GM21367 (cell line): Measurements from ENCODE around the gene OPCML.

Experiments
- ATAC-seq: cut with Tn5 transposase; IDR thresholded peaks from one replicate; pipeline ENCODE4 v1.9.1; 2021; ENCODE audit not compliant: unreplicated experiment

The OPCML gene

GRCh38 chr11:133197425-133197824 lies 334.9 kb downstream of the OPCML start:
- ATAC-seq = no peak

DNA sequence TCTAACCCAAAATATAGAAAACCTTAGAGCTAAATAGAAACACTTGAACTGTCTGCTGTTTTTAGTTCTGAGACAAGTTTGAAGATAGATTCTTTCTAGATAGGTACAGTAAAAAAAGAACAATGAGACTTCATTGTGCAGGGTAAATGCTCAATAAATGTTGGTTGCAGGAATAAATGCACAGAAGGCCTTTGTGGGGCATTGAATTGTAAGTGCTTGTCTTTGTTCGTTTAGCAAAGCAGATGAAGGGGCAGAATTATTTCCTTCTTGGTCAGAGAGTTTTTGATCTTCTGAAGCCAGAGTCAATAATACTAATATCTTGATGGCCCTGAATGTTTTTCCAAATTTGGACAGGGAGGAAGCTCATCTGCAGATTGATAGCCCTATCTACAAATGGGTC lies 340.4 kb downstream of the OPCML start:
- no peak for ATAC-seq

DNA sequence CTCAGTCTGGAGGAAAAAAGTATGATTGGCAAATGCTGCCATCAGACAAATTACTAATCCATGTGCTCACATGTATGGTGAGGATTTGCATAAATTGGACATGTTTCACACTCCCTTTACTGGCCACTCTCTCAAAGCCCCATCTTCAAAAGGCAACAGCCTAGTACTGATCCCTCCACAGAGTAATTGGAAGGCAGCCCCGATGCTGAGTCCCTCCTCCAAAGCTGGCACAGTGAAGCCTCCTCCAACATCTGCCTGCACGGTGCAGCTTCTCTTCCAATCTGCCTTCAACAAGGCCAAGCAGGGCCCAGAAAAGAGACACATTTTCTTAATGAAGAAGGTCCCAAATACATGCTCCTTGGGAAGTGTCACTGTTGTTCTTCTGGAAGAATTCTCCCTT lies 350.6 kb downstream of the OPCML start:
- no peak for ATAC-seq

DNA sequence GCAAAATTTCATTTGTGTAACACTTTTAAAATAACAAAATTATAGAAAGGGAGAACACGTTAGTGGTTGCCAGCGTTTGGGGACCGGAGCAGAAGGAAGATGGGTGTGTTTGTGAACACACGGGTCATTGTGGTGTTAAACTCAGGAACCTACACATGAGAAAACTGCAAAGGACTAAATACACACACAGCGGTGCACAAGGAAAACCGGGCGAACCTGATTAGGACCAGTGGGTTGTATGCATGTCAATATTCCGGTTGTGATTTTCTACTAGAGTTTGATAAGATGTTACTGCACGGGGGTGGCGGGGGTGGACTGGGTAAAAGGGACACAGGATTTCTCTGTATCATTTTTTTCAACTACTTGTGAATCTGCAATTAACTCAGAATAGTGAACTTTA lies 351.2 kb downstream of the OPCML start:
- no peak for ATAC-seq

DNA sequence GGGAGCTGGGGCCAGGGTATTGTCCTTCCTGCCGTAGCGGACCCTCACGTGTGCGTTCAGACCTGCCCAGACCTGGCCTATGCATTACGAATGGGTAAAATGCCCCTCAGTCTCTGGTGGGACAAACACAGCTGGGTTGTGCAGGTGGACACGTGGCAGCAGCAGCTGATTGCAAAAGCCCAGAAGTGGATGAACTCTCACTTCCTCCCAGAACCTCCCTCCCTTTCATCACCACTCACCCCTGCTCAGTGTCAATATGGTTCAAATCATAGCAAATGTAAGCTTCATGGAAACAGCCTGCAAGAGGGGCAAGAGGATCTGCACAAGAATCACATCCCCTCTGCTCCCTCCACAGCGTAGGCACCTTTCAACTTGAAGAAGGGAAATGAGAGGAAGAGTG lies 352.1 kb downstream of the OPCML start:
- no peak for ATAC-seq

DNA sequence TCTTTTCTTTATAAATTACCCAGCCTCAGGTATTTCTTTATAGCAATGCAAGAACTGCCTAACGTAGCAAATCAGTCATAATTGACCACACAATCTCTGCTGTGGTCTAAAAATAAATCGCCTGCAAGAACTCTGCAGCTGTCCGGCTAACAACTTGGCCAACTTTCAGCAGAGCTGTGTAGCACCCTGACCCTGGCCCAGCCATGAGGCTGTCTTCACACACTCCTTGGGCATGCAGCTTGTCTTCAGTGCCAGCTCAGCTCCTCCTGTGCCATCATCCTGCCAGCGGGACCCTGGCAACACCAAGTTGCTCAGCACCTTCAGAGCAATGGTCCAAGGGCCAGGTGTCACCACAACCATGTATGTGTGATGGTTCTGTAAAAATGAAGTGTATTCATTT lies 355.6 kb downstream of the OPCML start:
- no peak for ATAC-seq

- ATAC-seq = no peak
Observed at GRCh38 chr11:133175103-133175502, 357.2 kb downstream of the OPCML start.

DNA sequence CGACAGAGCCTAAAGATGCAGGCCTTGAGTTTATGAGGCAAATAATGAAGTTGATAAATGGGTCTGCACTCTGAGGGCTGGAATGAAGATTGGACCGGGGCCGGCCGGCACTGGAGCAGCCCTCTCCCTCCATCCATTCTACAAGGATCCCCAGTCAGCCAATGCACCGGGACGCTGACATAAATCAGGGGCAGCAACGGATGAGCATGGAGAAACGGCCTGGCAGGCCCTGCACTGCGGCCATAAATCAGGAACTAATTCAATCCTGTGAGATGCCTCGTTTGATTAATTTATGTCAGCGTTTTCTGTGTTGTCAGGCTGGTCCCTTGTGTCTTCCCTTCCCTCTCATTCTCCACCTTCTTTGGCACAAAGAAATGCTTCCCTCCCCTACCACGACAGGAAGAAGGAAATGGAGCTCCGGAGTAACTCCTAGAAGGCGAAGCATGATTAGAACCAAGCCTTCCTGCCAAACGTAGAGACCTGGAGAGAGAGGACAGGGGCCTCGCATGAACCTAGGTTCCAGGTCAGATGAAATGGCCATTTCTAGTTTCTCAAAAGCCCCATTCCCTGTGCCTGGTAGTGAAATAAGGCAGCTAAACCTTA lies 358.4 kb downstream of the OPCML start:
- no peak for ATAC-seq

DNA sequence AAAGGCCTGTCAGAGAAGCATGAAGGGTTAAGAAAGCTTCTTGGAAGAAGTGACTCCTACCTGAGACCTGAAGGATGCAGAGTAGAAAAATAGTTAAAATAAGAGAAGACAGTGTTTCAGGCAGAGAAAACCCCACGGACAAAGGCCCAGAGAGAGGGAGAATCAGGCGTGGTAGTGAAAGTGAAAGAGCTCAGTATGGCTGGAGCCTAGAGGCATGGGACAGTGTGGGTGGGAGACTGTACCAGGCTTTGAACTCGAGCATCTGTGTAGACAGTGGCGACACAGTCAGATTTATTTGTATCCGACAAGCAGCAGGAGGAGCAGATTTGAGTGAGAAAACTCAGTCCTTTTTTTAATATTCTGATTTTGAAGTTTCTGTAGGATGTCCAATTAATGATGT lies 360.0 kb downstream of the OPCML start:
- ATAC-seq = no peak

GRCh38 chr11:133171374-133171773 lies 360.9 kb downstream of the OPCML start:
- no peak for ATAC-seq

- ATAC-seq = no peak
Observed at GRCh38 chr11:133168016-133168415, 364.3 kb downstream of the OPCML start.

DNA sequence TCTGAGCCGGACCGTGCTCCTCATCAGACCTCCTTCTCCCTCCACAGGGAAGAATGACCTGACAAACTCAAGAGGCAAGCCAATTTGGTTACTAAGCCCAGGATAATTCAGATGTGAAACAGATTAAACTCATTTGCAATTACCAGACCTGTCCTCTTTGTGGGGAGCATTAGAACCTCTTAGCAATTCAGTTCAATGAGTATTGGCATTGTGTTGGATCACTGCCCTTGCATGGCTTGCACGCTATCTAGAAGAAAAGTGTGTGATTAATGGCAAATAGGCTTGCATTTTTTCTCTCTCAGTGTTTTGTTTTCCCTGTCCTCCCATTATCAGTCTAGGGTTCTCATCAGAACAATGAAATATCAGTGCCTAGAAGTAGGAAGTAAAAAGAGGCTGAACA lies 365.6 kb downstream of the OPCML start:
- no peak for ATAC-seq

DNA sequence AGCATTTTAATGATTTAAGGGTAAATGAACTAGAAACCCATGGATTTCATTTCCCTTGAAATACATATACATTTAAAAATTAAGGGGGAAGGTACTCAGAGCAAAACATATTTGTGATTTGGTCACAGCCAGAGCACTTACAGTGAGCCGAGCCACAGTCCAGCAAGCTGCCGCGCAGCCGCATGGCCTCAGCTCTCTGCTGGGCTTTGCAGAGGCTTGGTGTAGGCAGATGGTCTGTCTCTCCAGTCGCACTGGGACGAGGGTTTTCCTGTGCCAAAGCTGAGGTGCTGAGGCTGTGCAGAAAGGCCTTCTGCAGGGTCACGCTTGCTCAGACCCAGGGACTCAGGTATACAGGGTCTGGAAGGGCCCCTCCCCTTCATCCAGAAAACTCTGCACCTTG lies 367.3 kb downstream of the OPCML start:
- ATAC-seq = no peak

GRCh38 chr11:133163463-133164419 lies 368.6 kb downstream of the OPCML start:
- peak; percentile 68 for ATAC-seq

DNA sequence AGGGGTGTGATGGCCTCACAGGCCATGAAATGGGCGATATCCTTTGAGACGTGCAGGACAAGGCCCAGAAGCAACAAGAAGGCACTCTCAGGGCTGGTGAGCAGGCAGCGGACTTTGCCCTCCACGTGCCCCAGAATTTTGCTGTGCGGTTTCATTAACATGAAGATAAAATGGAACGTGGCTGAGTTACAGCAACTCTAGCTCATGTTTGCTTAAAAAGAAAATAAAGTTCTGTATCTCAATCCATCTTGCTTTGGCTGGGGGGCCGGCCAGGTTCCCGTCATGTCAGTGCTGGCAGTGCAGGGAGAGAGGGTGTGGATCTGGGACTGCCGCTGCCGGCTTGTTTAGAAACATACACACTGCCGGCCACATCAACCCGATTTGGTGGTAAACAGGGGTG lies 370.1 kb downstream of the OPCML start:
- no peak for ATAC-seq

DNA sequence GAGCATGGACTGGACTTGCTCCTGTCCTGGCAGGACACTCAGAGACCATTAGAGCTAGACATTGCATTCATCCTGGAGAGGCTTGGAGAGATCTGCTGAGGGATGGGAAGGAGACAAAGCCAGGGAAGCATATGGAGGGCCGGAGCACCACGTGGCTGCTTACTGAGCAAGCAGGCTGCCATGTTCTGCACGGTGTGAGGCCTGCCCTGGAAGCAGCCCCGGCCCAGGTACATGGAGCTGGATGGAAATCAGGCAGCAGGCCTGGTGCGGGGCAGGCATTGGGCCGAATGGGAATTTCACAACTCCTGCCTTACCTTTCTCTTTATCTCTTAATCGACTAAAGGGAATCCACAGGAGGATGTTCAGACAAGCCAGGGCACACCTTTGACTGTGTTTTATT lies 371.5 kb downstream of the OPCML start:
- no peak for ATAC-seq

- ATAC-seq = no peak
Observed at GRCh38 chr11:133156986-133157745, 375.1 kb downstream of the OPCML start.

GRCh38 chr11:133154781-133155180 lies 377.5 kb downstream of the OPCML start:
- no peak for ATAC-seq

DNA sequence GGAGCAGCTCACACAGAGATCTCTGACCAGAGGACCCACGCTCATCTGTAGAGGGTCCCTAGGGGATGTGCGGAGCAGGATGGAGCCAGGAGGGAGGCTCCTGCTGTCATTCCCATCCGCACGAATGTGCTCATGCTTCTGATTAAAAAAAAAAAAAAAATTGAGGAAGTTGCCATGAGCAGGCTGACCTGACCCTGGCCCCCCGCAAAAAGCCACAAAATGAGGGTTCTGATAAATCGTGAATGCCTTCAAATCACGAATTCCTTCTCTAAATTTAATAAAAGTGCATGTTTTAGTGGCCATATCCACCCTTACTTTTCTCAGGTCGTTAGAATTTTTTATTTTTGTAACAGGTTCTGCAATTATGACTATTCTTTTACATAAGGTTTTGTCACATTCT lies 378.2 kb downstream of the OPCML start:
- no peak for ATAC-seq

- ATAC-seq = no peak
Observed at GRCh38 chr11:133153031-133153430, 379.3 kb downstream of the OPCML start.

- no peak for ATAC-seq
Observed at GRCh38 chr11:133149698-133150097, 382.6 kb downstream of the OPCML start.

DNA sequence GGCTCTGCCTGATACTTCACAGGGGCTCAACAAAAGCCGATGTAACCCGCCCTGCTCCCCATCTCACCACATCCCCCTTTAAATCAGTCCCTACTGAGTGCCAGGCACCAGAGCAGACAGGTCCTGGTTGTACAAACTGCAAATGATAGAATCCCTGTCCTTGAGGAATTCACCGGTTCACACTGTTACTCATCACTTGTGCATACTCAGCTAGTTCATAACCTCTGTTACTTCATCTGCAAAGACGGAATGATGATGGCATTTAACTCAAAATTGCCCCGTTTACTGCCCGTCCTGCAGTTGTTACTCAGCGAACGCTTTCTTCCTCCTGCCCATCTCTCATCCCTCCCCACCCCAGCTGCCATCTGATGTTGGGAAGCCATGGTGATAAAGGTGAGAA lies 384.7 kb downstream of the OPCML start:
- no peak for ATAC-seq
